ENCODE data around the gene SFTPD. TPM values are rescaled to one million over a fixed set of nuclear protein-coding genes. Genes with fewer than 3 reads are reported as not detected.
"Not testable (repeated sequence)": the region's sequence is repeated elsewhere in the genome, so short reads cannot be mapped to it uniquely, and the experiment has no call there.

Gene SFTPD
- total and polyA plus RNA-seq, 7 donors = 0.03 to 0.21 (median 0.07) TPM; not detected in 4

DNA sequence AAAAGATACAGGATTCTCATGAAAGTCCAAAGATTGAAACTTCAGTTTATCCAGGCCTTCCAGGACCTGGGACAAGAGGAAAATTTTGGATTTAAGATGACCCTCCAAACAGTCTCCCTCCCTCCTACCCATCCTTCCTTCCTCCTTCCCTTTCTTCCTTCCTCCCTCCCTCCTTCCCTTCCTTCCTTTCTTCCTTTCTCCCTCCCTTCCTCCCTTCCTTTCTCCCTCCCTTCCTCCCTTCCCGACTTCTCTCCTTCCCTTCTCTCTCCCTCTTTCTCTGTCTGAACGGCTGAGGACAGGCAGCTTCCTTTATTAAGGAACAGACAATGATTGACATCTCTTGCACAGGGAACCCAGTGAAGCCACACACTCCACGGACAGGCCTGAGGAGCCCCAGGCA is 23.3 kb downstream of the SFTPD start:
- 28 to 66% (median 56%) methylated on average over 3 of the region's 3 CpGs for WGBS, 3 donors

DNA sequence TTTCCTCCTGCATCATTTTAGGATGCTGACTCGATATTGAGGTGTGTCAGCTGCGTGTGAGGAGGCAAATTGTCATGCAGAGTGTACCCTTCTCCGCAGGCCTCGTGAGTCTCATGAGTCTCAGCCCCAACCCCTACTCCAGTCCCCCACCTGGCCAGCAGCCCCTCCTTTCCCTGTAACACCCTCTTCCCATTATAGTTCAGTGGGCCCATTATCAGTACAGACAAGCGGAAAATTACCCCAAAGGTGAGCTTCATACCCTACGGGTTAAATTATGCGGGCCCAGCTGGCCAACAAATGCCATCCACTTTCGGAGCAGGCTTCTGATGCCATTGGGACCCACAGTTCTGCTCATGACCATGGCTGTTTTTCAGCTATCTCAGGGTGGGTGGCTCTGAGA is 25.2 kb downstream of the SFTPD start:
- 93 to 99% (median 94%) methylated on average over 8 of the region's 8 CpGs for WGBS, 3 donors
- Histone ChIP-seq H3K27me3 (ENCODE audit: insufficient read depth in 3 of 3, low read length in 2 of 3) (no peaks in the 10 kb centered on the region), H3K36me3 (ENCODE audit: insufficient read depth in 1 of 2, low read depth in 1 of 2) (peaks cover 0 to 8% of the 10 kb centered on the region in 2 donors), H3K4me3 (no peak overlapping the region), H3K27ac (no peak overlapping the region), H3K4me1 (no peaks in the 10 kb centered on the region), H3K9me3 (no peaks in the 10 kb centered on the region)
- TF ChIP-seq, protein P1, sequence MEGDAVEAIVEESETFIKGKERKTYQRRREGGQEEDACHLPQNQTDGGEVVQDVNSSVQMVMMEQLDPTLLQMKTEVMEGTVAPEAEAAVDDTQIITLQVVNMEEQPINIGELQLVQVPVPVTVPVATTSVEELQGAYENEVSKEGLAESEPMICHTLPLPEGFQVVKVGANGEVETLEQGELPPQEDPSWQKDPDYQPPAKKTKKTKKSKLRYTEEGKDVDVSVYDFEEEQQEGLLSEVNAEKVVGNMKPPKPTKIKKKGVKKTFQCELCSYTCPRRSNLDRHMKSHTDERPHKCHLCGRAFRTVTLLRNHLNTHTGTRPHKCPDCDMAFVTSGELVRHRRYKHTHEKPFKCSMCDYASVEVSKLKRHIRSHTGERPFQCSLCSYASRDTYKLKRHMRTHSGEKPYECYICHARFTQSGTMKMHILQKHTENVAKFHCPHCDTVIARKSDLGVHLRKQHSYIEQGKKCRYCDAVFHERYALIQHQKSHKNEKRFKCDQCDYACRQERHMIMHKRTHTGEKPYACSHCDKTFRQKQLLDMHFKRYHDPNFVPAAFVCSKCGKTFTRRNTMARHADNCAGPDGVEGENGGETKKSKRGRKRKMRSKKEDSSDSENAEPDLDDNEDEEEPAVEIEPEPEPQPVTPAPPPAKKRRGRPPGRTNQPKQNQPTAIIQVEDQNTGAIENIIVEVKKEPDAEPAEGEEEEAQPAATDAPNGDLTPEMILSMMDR (IDR thresholded peaks at IDR 0.05) = no peak
- intact Hi-C loops (cut with DNase I) = loop anchor here in 1 of 2 donors (10.0 kb wide), 2 partner anchors 99 to 549 kb away; partner anchors contain the start of gene NUTM2E
- ATAC-seq (no peak), DNase-seq (no peak)

More for the DNA sequence above, 23.3 kb downstream of the SFTPD start:
- no peak overlapping the region for H3K4me3 ChIP-seq
- TF ChIP-seq, protein P1 (IDR thresholded peaks at IDR 0.05) = no peak
- H3K36me3 ChIP-seq (ENCODE audit: insufficient read depth in 1 of 2, low read depth in 1 of 2) = peaks cover 0 to 8% of the 10 kb centered on the region in 2 donors
- DNase-seq = no peak
- H3K4me1 ChIP-seq = no peaks in the 10 kb centered on the region
- no peaks in the 10 kb centered on the region for H3K27me3 ChIP-seq (ENCODE audit: insufficient read depth in 3 of 3, low read length in 2 of 3)
- H3K9me3 ChIP-seq = no peaks in the 10 kb centered on the region
- no peak overlapping the region for H3K27ac ChIP-seq
- intact Hi-C loops (cut with DNase I) = loop anchor here (5.0 to 10.0 kb wide), 3 partner anchors 101 to 551 kb away; partner anchors contain the start of genes SFTPA2 (in 2 of the 2) and NUTM2E (in 1 of the 2)
- no peak for ATAC-seq

DNA sequence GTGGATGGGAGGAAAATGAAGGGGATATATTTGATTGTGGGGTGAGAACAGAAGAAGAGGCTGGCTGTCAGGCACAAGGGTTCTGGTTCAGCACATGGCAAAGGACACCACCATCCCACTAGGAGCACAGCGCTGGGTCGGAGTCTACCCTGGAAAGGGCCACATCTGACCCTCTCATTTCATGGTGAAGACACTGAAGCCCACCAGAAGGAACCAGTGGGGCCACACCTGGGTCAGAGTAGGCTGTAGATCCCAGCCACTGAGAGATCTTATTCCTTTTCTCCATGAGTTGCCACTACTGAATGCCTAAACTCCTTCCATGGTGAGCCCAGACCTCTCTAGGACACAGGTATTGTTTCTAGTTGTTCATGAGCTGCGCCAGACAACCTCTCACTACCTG is 25.8 kb downstream of the SFTPD start:
- Histone ChIP-seq H3K27me3 (ENCODE audit: insufficient read depth in 3 of 3, low read length in 2 of 3) (no peaks in the 10 kb centered on the region), H3K36me3 (ENCODE audit: insufficient read depth in 1 of 2, low read depth in 1 of 2) (peaks cover 0 to 8% of the 10 kb centered on the region in 2 donors), H3K9me3 (no peaks in the 10 kb centered on the region), H3K27ac (no peak overlapping the region), H3K4me3 (no peak overlapping the region), H3K4me1 (no peaks in the 10 kb centered on the region)
- 76 to 97% (median 96%) methylated on average over 3 of the region's 3 CpGs for WGBS, 3 donors
- TF ChIP-seq, protein P1 (IDR thresholded peaks at IDR 0.05) = no peak
- ATAC-seq = no peak
- intact Hi-C loops (cut with DNase I) = loop anchor here in 1 of 2 donors (10.0 kb wide), 2 partner anchors 98 to 548 kb away; partner anchors contain the start of gene NUTM2E
- DNase-seq = no peak

DNA sequence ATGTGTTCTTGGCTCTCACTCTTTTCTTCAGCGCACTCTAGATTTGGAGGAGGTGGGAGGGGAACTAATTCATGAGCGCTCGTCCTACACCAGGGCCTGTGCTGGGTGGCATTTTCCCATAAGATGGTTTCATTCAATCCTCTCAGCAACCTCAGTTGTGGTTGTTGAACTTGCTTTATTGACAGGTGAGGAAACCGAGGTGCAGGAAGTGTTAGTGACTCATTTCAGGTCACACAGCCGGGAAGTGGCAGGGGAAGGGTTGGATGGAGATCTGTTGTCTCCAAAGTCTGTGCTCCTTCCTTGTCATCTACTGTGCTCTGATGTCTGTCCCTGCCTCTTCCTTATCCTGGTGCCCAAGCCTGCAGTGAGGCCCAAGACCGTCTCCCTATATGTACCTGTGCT is 26.9 kb downstream of the SFTPD start:
- not testable (repeated sequence) for H3K36me3 ChIP-seq (ENCODE audit: insufficient read depth in 1 of 2, low read depth in 1 of 2)
- intact Hi-C loops (cut with DNase I) = loop anchor here in 1 of 2 donors (10.0 kb wide), 2 partner anchors 97 to 547 kb away; partner anchors contain the start of gene NUTM2E

DNA sequence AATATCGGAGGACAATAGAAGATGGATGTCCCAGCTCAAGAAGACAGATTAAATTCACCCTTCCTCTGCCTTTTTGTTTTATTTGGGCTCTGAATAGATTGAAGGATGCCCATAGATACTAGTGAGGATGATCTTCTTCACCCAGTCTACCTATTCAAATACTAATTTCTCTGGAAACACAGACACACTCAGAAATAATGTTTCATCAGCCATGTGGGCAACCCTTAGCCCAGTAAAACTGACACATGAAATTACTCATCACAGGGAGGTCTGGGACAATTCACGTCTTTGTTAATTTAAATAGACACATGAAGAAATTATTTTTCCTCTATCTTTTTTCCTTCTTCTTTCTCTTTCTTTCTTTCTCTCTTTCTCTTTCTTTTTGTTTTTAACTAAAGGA is 33.1 kb downstream of the SFTPD start:
- ATAC-seq; intact Hi-C loops (cut with DNase I); H3K27ac ChIP-seq; DNase-seq; H3K4me3 ChIP-seq; H3K27me3 ChIP-seq (ENCODE audit: insufficient read depth in 3 of 3, low read length in 2 of 3); H3K4me1 ChIP-seq; H3K9me3 ChIP-seq; H3K36me3 ChIP-seq (ENCODE audit: insufficient read depth in 1 of 2, low read depth in 1 of 2): not testable (repeated sequence)
- 94 to 98% (median 98%) methylated on average over 2 of the region's 2 CpGs for WGBS, 3 donors

More for the DNA sequence above, 26.9 kb downstream of the SFTPD start:
- H3K4me1 ChIP-seq; DNase-seq; ATAC-seq; H3K9me3 ChIP-seq; H3K27me3 ChIP-seq (ENCODE audit: insufficient read depth in 3 of 3, low read length in 2 of 3); H3K27ac ChIP-seq; H3K4me3 ChIP-seq: not testable (repeated sequence)
- WGBS, 3 donors = 83 to 89% (median 88%) methylated on average over 6 of the region's 6 CpGs

DNA sequence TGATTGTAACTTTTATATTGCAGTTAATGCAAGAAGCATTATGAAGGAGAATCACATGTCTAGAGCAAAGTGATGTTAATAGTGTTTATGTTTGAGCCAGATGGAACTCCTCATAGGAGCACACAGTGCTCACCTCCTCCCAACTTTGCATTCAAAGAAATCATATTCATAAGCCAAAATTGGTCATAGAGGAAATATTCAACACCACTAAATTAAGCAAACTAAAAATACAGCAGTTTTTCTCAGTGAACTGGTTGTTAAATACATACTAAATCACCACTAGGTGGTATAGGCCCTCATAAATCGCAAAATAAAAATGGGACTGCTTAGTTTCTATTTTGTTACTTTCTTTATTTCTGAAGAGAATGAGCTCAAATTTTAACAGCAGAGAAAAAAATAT is 34.4 kb downstream of the SFTPD start:
- ATAC-seq = peak in 1 of 4 donors; percentile 35
- H3K4me3 ChIP-seq; H3K27ac ChIP-seq; DNase-seq; H3K36me3 ChIP-seq (ENCODE audit: insufficient read depth in 1 of 2, low read depth in 1 of 2); H3K27me3 ChIP-seq (ENCODE audit: insufficient read depth in 3 of 3, low read length in 2 of 3); H3K9me3 ChIP-seq; intact Hi-C loops (cut with DNase I); H3K4me1 ChIP-seq: not testable (repeated sequence)
- 73 to 87% (median 76%) methylated on average over 1 of the region's 1 CpG for WGBS, 3 donors

Measured in psoas muscle (tissue), 8 donors.